HEK293 (cell line): ENCODE measurements around the gene ADCY3.

ENCODE experiments used
- CTCF ChIA-PET: fragments of 350-600 bp; formaldehyde crosslinking; extraction: SDS; loops from one replicate; lab custom pipeline; 2021; ENCODE audit warnings: antibody characterized with exemption; lab: Yijun Ruan, JAX
- POLR2A ChIA-PET: fragments of 300-600 bp; formaldehyde crosslinking; extraction: SDS; loops from one replicate; lab custom pipeline; 2020; ENCODE audit warnings: antibody characterized with exemption, inconsistent platforms; lab: Yijun Ruan, JAX
- H3K27ac ChIP-seq: fragments of 200-500 bp; sonication (Bioruptor generic); 2 replicates; pipeline ENCODE4 v1.5.1; 2014; ENCODE audit warnings: low read depth, low read length, control low read depth, inconsistent platforms; ENCODE audit errors: extremely low read depth
- H3K36me3 ChIP-seq, 2 experiments: fragments of 200-500 bp in 1 of 2; sonication (Bioruptor generic) in 1 of 2; 1 replicate in 1 of 2; 2 replicates in 1 of 2; pipeline ENCODE4 v1.5.1; 2014 to 2017; ENCODE audit warnings: inconsistent platforms in 2 of 2, low read length in 2 of 2; ENCODE audit not compliant: control insufficient read depth in 2 of 2, insufficient read depth in 1 of 2
- H3K4me1 ChIP-seq: fragments of 200-500 bp; sonication (Bioruptor generic); 2 replicates; pipeline ENCODE4 v1.5.1; 2014; ENCODE audit warnings: mild to moderate bottlenecking, low read length, inconsistent platforms; ENCODE audit not compliant: control insufficient read depth, insufficient read depth
- H3K4me3 ChIP-seq: 2 replicates; pipeline ENCODE4 v1.5.1; 2011; ENCODE audit warnings: low read depth, mild to moderate bottlenecking, control low read depth, low read length, moderate library complexity
- H3K9me3 ChIP-seq: fragments of 200-500 bp; sonication (Bioruptor generic); 2 replicates; pipeline ENCODE4 v1.5.1; 2014; ENCODE audit warnings: low read depth, low read length, inconsistent platforms; ENCODE audit not compliant: control insufficient read depth, insufficient read depth
- BCL11B ChIP-seq: fragments of 450-650 bp; formaldehyde crosslinking; IDR thresholded peaks from 2 replicates; pipeline ENCODE4 v1.5.1; 2016; ENCODE audit warnings: low read depth, missing biosample characterization, missing genetic modification characterization
- GLI4 ChIP-seq: fragments of 450-650 bp; formaldehyde crosslinking; IDR thresholded peaks from 2 replicates; pipeline ENCODE4 v1.5.1; 2016; ENCODE audit warnings: missing biosample characterization, missing genetic modification characterization
- KLF1 ChIP-seq: fragments of 450-650 bp; formaldehyde crosslinking; IDR thresholded peaks from 2 replicates; pipeline ENCODE4 v1.5.1; 2016; ENCODE audit warnings: missing biosample characterization, missing genetic modification characterization
- MYNN ChIP-seq: fragments of 450-650 bp; formaldehyde crosslinking; IDR thresholded peaks from 2 replicates; pipeline ENCODE4 v1.5.1; 2016; ENCODE audit warnings: missing biosample characterization, missing genetic modification characterization, borderline replicate concordance
- ZBTB21 ChIP-seq: fragments of 450-650 bp; formaldehyde crosslinking; IDR thresholded peaks from 2 replicates; pipeline ENCODE4 v1.5.1; 2017; ENCODE audit warnings: missing biosample characterization, missing genetic modification characterization
- ZNF184 ChIP-seq: fragments of 450-650 bp; IDR thresholded peaks from 2 replicates; pipeline ENCODE4 v1.5.1; 2018; ENCODE audit warnings: missing biosample characterization, mild to moderate bottlenecking, missing genetic modification characterization
- ZNF302 ChIP-seq: fragments of 450-650 bp; formaldehyde crosslinking; IDR thresholded peaks from 2 replicates; pipeline ENCODE4 v1.5.1; 2016; ENCODE audit warnings: missing biosample characterization, missing genetic modification characterization, low read depth
- ZNF37A ChIP-seq: fragments of 450-650 bp; IDR thresholded peaks from 2 replicates; pipeline ENCODE4 v1.5.1; 2018; ENCODE audit warnings: missing biosample characterization, missing genetic modification characterization
- ZNF394 ChIP-seq: fragments of 450-650 bp; formaldehyde crosslinking; IDR thresholded peaks from 2 replicates; pipeline ENCODE4 v1.5.1; 2016; ENCODE audit warnings: missing biosample characterization, missing genetic modification characterization, mild to moderate bottlenecking, moderate library complexity, borderline replicate concordance
- TF ChIP-seq, protein P1 (sequence below): fragments of 450-650 bp; formaldehyde crosslinking; IDR thresholded peaks from 2 replicates; pipeline ENCODE4 v1.5.0; 2017; ENCODE audit warnings: missing biosample characterization, missing genetic modification characterization, borderline replicate concordance
- TF ChIP-seq, protein P2 (sequence below): fragments of 450-650 bp; formaldehyde crosslinking; IDR thresholded peaks from 2 replicates; pipeline ENCODE4 v1.5.1; 2016; ENCODE audit warnings: missing biosample characterization, missing genetic modification characterization
- TF ChIP-seq, protein P3 (sequence below): fragments of 450-650 bp; formaldehyde crosslinking; IDR thresholded peaks from 2 replicates; pipeline ENCODE4 v1.5.1; 2016; ENCODE audit warnings: missing biosample characterization, missing genetic modification characterization, borderline replicate concordance
- TF ChIP-seq, protein P4 (sequence below): fragments of 450-650 bp; formaldehyde crosslinking; IDR thresholded peaks from 2 replicates; pipeline ENCODE4 v1.5.1; 2016; ENCODE audit warnings: missing biosample characterization, missing genetic modification characterization
- TF ChIP-seq, protein P5 (sequence below): fragments of 450-650 bp; formaldehyde crosslinking; IDR thresholded peaks from 2 replicates; pipeline ENCODE4 v1.5.1; 2016; ENCODE audit warnings: missing biosample characterization, missing genetic modification characterization
- TF ChIP-seq, protein P6 (sequence below): fragments of 450-650 bp; formaldehyde crosslinking; IDR thresholded peaks from 2 replicates; pipeline ENCODE4; 2016; ENCODE audit warnings: missing biosample characterization, missing genetic modification characterization

Gene ADCY3

DNA sequence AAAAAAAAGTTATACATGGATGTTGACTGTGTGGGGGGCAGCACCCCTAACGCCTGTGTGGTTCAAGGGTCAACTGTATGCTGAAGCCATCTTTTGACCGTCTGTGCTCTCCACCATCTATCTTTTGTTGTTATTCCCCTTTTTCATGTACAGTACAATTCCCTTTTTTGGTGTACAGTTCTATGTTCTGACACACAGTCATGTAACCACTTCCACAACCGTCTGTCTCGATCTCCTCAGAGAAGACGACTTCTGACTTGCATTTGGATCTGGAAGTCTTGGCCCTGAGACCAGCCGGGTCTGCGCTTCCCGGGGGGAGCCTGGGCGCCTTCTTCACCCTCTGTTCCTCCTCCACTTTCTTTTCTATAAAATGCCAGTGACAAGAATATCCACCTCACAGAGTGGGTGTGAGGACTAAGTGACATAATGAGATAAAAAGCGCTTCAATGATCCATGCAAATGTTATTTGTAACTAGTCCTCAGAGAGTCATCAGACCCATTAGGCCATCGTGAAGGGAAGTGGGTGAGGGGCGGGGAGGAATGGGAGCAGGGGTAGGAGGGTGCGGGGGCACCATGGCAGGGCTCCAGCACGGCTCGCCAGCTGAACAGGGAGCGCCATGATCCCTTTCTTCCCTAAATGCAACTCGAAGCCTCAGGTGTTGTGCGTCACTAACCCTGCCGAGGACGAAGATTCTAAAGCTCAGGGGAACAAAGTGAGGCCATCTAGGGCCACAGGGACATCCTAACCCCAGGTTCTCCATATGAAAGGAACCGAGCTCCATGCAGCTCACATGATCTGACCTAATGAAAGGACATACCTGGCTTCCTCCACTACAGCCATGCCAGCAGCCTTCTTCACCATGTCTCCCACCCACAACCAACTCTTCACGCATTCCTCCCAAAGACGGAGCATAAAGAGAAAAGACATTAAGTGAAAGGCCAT lies 16.6 kb downstream of the ADCY3 start:
- CTCF ChIA-PET: no interaction called here

More for the DNA sequence above, 16.6 kb downstream of the ADCY3 start:
- no peak for TF ChIP-seq ZBTB21 (tag by site-specific recombination)
- TF ChIP-seq BCL11B (tag by site-specific recombination): no peak
- TF ChIP-seq, protein P1, sequence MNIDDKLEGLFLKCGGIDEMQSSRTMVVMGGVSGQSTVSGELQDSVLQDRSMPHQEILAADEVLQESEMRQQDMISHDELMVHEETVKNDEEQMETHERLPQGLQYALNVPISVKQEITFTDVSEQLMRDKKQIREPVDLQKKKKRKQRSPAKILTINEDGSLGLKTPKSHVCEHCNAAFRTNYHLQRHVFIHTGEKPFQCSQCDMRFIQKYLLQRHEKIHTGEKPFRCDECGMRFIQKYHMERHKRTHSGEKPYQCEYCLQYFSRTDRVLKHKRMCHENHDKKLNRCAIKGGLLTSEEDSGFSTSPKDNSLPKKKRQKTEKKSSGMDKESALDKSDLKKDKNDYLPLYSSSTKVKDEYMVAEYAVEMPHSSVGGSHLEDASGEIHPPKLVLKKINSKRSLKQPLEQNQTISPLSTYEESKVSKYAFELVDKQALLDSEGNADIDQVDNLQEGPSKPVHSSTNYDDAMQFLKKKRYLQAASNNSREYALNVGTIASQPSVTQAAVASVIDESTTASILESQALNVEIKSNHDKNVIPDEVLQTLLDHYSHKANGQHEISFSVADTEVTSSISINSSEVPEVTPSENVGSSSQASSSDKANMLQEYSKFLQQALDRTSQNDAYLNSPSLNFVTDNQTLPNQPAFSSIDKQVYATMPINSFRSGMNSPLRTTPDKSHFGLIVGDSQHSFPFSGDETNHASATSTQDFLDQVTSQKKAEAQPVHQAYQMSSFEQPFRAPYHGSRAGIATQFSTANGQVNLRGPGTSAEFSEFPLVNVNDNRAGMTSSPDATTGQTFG (tag by site-specific recombination): no peak
- TF ChIP-seq, protein P2, sequence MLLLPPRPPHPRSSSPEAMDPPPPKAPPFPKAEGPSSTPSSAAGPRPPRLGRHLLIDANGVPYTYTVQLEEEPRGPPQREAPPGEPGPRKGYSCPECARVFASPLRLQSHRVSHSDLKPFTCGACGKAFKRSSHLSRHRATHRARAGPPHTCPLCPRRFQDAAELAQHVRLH (tag by site-specific recombination): no peak
- TF ChIP-seq GLI4 (tag by site-specific recombination): no peak
- TF ChIP-seq, protein P3, sequence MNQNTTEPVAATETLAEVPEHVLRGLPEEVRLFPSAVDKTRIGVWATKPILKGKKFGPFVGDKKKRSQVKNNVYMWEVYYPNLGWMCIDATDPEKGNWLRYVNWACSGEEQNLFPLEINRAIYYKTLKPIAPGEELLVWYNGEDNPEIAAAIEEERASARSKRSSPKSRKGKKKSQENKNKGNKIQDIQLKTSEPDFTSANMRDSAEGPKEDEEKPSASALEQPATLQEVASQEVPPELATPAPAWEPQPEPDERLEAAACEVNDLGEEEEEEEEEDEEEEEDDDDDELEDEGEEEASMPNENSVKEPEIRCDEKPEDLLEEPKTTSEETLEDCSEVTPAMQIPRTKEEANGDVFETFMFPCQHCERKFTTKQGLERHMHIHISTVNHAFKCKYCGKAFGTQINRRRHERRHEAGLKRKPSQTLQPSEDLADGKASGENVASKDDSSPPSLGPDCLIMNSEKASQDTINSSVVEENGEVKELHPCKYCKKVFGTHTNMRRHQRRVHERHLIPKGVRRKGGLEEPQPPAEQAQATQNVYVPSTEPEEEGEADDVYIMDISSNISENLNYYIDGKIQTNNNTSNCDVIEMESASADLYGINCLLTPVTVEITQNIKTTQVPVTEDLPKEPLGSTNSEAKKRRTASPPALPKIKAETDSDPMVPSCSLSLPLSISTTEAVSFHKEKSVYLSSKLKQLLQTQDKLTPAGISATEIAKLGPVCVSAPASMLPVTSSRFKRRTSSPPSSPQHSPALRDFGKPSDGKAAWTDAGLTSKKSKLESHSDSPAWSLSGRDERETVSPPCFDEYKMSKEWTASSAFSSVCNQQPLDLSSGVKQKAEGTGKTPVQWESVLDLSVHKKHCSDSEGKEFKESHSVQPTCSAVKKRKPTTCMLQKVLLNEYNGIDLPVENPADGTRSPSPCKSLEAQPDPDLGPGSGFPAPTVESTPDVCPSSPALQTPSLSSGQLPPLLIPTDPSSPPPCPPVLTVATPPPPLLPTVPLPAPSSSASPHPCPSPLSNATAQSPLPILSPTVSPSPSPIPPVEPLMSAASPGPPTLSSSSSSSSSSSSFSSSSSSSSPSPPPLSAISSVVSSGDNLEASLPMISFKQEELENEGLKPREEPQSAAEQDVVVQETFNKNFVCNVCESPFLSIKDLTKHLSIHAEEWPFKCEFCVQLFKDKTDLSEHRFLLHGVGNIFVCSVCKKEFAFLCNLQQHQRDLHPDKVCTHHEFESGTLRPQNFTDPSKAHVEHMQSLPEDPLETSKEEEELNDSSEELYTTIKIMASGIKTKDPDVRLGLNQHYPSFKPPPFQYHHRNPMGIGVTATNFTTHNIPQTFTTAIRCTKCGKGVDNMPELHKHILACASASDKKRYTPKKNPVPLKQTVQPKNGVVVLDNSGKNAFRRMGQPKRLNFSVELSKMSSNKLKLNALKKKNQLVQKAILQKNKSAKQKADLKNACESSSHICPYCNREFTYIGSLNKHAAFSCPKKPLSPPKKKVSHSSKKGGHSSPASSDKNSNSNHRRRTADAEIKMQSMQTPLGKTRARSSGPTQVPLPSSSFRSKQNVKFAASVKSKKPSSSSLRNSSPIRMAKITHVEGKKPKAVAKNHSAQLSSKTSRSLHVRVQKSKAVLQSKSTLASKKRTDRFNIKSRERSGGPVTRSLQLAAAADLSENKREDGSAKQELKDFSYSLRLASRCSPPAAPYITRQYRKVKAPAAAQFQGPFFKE (tag by site-specific recombination): no peak
- no peak for TF ChIP-seq ZNF37A (tag by site-specific recombination)
- TF ChIP-seq, protein P4, sequence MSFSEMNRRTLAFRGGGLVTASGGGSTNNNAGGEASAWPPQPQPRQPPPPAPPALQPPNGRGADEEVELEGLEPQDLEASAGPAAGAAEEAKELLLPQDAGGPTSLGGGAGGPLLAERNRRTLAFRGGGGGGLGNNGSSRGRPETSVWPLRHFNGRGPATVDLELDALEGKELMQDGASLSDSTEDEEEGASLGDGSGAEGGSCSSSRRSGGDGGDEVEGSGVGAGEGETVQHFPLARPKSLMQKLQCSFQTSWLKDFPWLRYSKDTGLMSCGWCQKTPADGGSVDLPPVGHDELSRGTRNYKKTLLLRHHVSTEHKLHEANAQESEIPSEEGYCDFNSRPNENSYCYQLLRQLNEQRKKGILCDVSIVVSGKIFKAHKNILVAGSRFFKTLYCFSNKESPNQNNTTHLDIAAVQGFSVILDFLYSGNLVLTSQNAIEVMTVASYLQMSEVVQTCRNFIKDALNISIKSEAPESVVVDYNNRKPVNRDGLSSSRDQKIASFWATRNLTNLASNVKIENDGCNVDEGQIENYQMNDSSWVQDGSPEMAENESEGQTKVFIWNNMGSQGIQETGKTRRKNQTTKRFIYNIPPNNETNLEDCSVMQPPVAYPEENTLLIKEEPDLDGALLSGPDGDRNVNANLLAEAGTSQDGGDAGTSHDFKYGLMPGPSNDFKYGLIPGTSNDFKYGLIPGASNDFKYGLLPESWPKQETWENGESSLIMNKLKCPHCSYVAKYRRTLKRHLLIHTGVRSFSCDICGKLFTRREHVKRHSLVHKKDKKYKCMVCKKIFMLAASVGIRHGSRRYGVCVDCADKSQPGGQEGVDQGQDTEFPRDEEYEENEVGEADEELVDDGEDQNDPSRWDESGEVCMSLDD: no peak
- no peak for TF ChIP-seq KLF1 (tag by site-specific recombination)
- TF ChIP-seq MYNN (tag by site-specific recombination): no peak
- TF ChIP-seq, protein P5, sequence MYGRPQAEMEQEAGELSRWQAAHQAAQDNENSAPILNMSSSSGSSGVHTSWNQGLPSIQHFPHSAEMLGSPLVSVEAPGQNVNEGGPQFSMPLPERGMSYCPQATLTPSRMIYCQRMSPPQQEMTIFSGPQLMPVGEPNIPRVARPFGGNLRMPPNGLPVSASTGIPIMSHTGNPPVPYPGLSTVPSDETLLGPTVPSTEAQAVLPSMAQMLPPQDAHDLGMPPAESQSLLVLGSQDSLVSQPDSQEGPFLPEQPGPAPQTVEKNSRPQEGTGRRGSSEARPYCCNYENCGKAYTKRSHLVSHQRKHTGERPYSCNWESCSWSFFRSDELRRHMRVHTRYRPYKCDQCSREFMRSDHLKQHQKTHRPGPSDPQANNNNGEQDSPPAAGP: no peak
- TF ChIP-seq ZNF184: no peak
- TF ChIP-seq, protein P6, sequence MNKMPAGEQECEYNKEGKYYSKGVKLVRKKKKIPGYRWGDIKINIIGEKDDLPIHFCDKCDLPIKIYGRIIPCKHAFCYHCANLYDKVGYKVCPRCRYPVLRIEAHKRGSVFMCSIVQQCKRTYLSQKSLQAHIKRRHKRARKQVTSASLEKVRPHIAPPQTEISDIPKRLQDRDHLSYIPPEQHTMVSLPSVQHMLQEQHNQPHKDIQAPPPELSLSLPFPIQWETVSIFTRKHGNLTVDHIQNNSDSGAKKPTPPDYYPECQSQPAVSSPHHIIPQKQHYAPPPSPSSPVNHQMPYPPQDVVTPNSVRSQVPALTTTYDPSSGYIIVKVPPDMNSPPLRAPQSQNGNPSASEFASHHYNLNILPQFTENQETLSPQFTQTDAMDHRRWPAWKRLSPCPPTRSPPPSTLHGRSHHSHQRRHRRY (tag by site-specific recombination): no peak
- no peak for TF ChIP-seq ZNF302 (tag by site-specific recombination)
- no peak for TF ChIP-seq ZNF394 (tag by site-specific recombination)
- no peaks in the 10 kb centered on the region for H3K9me3 ChIP-seq
- H3K36me3 ChIP-seq: peaks cover 15 to 50% of the 10 kb centered on the region in 2 experiments
- no peak overlapping the region for H3K27ac ChIP-seq
- H3K4me3 ChIP-seq: no peak overlapping the region
- POLR2A ChIA-PET: no interaction called here
- no peaks in the 10 kb centered on the region for H3K4me1 ChIP-seq
